Measurements from ENCODE around the gene ADGRV1. TPM values are rescaled to one million over a fixed set of nuclear protein-coding genes. Genes with fewer than 3 reads are reported as not detected.

ADGRV1 gene
- total and polyA plus RNA-seq, 8 donors, result 0.75 to 10.3 (median 4.0) TPM

DNA sequence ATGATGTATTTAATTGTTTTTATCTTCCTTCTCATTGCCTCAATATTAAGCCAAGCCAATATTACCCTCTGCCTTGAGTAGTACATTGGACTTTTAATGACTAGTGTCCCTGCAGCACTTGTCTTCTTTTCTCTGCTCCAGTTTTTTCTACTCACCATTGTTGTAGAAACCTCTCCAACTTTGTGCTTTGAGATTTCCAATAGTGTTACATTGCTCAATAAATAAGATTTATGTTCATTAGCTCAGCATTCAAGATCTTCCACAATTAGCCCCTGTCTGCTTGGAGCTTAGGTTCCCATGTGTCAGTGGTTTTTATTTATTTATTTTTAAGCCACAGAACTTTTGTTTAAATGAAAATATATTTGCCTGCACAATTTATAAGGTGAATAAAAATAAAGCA, 145.3 kb downstream of the ADGRV1 start:
- Histone ChIP-seq H3K4me1 (no peaks in the 10 kb centered on the region), H3K4me3 (no peak overlapping the region), H3K27me3 (no peaks in the 10 kb centered on the region), H3K36me3 (no peaks in the 10 kb centered on the region), H3K9me3 (no peaks in the 10 kb centered on the region), H3K27ac (no peak overlapping the region)
- no peak for DNase-seq
- TF ChIP-seq EP300 (IDR thresholded peaks at IDR 0.05), result no peak
- no peak for TF ChIP-seq POLR2AphosphoS5 (IDR thresholded peaks at IDR 0.05)
- TF ChIP-seq POLR2A (IDR thresholded peaks at IDR 0.05), result no peak
- TF ChIP-seq, protein P1, sequence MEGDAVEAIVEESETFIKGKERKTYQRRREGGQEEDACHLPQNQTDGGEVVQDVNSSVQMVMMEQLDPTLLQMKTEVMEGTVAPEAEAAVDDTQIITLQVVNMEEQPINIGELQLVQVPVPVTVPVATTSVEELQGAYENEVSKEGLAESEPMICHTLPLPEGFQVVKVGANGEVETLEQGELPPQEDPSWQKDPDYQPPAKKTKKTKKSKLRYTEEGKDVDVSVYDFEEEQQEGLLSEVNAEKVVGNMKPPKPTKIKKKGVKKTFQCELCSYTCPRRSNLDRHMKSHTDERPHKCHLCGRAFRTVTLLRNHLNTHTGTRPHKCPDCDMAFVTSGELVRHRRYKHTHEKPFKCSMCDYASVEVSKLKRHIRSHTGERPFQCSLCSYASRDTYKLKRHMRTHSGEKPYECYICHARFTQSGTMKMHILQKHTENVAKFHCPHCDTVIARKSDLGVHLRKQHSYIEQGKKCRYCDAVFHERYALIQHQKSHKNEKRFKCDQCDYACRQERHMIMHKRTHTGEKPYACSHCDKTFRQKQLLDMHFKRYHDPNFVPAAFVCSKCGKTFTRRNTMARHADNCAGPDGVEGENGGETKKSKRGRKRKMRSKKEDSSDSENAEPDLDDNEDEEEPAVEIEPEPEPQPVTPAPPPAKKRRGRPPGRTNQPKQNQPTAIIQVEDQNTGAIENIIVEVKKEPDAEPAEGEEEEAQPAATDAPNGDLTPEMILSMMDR (IDR thresholded peaks at IDR 0.05), result no peak
- intact Hi-C loops (cut with DNase I; ENCODE audit: low total_unique reads), result no loop called here

DNA sequence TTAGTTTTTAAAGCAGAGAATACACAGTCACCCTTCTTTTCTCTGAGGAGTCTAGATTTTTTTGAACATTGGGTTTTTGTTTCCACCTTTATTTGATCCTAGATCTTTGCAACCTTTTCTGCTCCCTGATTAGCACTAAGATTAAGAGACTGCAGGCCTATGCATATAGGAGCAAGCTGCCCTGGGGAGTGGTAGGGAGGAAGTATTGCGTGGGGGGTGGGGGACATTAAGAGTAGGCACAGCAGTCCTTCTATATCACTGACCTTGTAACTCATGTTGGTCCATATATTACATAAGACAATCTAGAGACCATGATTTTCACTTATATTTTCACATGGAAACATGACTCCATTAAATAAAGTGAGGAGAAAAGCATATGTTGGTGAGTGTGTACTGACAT, 149.1 kb downstream of the ADGRV1 start:
- TF ChIP-seq, protein P1 (IDR thresholded peaks at IDR 0.05), result no peak
- no peak for TF ChIP-seq POLR2A (IDR thresholded peaks at IDR 0.05)
- intact Hi-C loops (cut with DNase I; ENCODE audit: low total_unique reads), result no loop called here
- Histone ChIP-seq H3K4me3 (no peak overlapping the region), H3K27ac (no peak overlapping the region), H3K4me1 (no peaks in the 10 kb centered on the region), H3K27me3 (no peaks in the 10 kb centered on the region), H3K36me3 (no peaks in the 10 kb centered on the region), H3K9me3 (no peaks in the 10 kb centered on the region)
- 74 to 95% (median 77%) methylated on average over 1 of the region's 1 CpG for WGBS, 5 donors
- no peak for DNase-seq

DNA sequence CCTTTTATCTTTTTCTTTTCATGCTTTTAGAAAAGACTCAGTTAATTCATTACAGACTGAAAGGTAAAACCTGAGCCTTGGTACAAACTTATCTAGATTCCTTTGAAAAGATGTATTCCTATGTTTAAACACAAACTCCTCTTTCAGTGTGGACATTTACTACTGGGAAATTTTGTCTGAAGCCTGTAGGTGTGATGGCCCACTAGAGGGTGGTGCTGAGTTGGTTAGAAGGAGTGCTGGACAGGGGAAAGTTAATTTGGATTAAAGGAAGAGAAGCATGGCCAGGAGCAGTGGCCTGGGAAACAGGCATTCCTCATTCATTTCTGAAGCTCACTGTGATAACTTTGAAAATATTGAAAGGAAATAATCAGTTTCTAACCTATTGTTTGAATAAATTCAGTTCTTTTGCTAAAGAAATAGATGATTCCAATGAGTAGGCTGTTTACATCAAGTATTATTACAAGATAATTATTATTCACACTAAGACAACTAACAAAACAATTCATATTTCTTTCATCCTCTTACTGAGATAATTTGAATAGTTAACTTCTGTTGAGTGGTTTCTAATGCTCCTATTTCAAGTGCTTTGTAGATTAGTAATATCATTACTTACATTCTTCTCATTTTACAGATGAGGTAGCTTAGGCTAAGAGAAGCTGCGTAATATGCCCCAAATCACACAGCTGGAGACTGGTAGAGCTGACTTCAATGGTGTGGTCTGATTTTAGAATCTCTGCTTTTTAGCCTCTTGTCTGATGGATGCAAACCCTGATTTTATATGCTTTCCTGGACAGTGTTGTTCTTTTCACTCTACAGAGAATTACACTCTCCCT, 150.9 kb downstream of the ADGRV1 start:
- TF ChIP-seq, protein P1 (IDR thresholded peaks at IDR 0.05), result peak in 4 of 7 experiments; percentile 14 to 40 (median 26)
- no peak for TF ChIP-seq EP300 (IDR thresholded peaks at IDR 0.05)
- DNase-seq, result peak; percentile 30 to 69
- H3K36me3 ChIP-seq, result no peaks in the 10 kb centered on the region
- WGBS, 5 donors, result 75 to 91% (median 88%) methylated on average over 1 of the region's 1 CpG
- no peaks in the 10 kb centered on the region for H3K4me1 ChIP-seq
- H3K27ac ChIP-seq, result no peak overlapping the region
- H3K4me3 ChIP-seq, result no peak overlapping the region
- intact Hi-C loops (cut with DNase I; ENCODE audit: low total_unique reads), result no loop called here
- no peaks in the 10 kb centered on the region for H3K27me3 ChIP-seq
- no peaks in the 10 kb centered on the region for H3K9me3 ChIP-seq

DNA sequence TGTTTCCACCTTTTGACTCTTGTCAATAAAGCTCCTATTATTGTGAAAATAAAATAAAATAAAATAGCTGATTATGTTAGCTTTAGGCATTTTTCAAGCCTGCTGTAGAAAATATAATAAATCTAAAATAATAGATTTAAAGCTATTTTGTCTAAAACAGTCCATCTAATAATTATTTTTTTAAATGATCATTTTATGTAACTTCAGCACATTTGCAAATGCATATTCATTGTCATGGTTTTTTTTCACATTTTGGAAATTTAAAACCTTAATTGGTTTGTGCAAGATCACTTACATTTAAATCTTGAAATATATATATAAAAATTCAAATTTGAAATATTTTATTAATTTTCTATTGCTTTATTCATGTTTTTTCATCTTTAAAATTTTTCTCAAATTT, 159.8 kb downstream of the ADGRV1 start:
- Histone ChIP-seq H3K27me3 (no peaks in the 10 kb centered on the region), H3K4me1 (no peaks in the 10 kb centered on the region), H3K9me3 (no peaks in the 10 kb centered on the region), H3K4me3 (no peak overlapping the region), H3K27ac (no peak overlapping the region), H3K36me3 (no peaks in the 10 kb centered on the region)
- TF ChIP-seq POLR2AphosphoS5 (IDR thresholded peaks at IDR 0.05) (no peak), POLR2A (IDR thresholded peaks at IDR 0.05) (no peak)
- intact Hi-C loops (cut with DNase I; ENCODE audit: low total_unique reads), result no loop called here
- DNase-seq, result no peak

DNA sequence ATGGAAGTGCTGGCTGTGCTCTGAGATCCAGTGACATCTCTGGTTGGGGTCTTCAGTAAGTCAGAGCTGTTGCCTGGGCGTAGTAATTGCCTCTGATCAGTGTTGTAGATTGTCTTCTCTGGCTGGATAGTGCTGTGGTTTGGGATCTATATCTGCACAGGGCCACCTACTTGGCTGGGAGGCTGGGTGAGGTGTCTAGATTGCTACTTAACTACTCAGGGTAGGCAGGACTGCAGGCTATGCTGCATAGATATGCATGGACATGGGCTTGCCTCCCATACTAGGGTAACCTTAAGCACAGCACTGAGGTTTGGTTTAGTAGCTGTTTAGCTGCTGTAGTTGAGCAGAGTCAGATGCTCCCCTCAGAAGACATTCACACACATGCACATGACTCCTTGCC, 181.0 kb downstream of the ADGRV1 start:
- DNase-seq, result no peak
- Histone ChIP-seq H3K27me3 (no peaks in the 10 kb centered on the region), H3K27ac (no peak overlapping the region), H3K36me3 (no peaks in the 10 kb centered on the region), H3K9me3 (peaks cover 0 to 15% (median 2%) of the 10 kb centered on the region in 4 donors), H3K4me3 (no peak overlapping the region), H3K4me1 (no peaks in the 10 kb centered on the region)
- intact Hi-C loops (cut with DNase I; ENCODE audit: low total_unique reads), result no loop called here
- WGBS, 5 donors, result 44 to 79% (median 70%) methylated on average over 1 of the region's 1 CpG
- TF ChIP-seq, protein P1 (IDR thresholded peaks at IDR 0.05), result no peak
- TF ChIP-seq EP300 (IDR thresholded peaks at IDR 0.05) (no peak), POLR2AphosphoS5 (IDR thresholded peaks at IDR 0.05) (no peak), POLR2A (IDR thresholded peaks at IDR 0.05) (no peak)

All from stomach (tissue), 9 donors.